Smooth muscle cell (in vitro differentiated cells): ENCODE data around the gene TMEM45A. TPM values are rescaled to one million over a fixed set of nuclear protein-coding genes. Genes with fewer than 3 reads are reported as not detected.

Source experiments
- DNase-seq: peaks from one replicate; lab custom pipeline; 2025; ENCODE audit not compliant: unreplicated experiment; lab: John Stamatoyannopoulos, UW
- H2AFZ ChIP-seq: fragments of 200-600 bp; sonication (generic); 2 replicates; pipeline ENCODE4 v1.6.0; 2016; ENCODE audit warnings: antibody characterized with exemption, low read depth, mild to moderate bottlenecking
- H3F3A ChIP-seq: fragments of 200-600 bp; sonication (generic); 2 replicates; pipeline ENCODE4 v1.6.0; 2017; ENCODE audit warnings: antibody characterized with exemption, low read depth
- H3K27ac ChIP-seq: fragments of 200-600 bp; sonication (generic); 2 replicates; pipeline ENCODE4 v1.5.1; 2016; ENCODE audit warnings: low read depth, mild to moderate bottlenecking
- H3K27me3 ChIP-seq: fragments of 200-600 bp; sonication (generic); 2 replicates; pipeline ENCODE4 v1.6.1; 2016; ENCODE audit warnings: low read depth, mild to moderate bottlenecking
- H3K36me3 ChIP-seq: fragments of 200-600 bp; sonication (generic); 2 replicates; pipeline ENCODE4 v1.5.1; 2016; ENCODE audit warnings: low read depth
- H3K4me1 ChIP-seq: fragments of 200-600 bp; sonication (generic); 2 replicates; pipeline ENCODE4 v1.5.1; 2016; ENCODE audit warnings: low read depth
- H3K4me2 ChIP-seq: fragments of 200-600 bp; sonication (generic); 2 replicates; pipeline ENCODE4 v1.6.0; 2016; ENCODE audit warnings: mild to moderate bottlenecking
- H3K4me3 ChIP-seq: fragments of 200-600 bp; sonication (generic); 2 replicates; pipeline ENCODE4 v1.5.1; 2016; ENCODE audit warnings: mild to moderate bottlenecking
- H3K79me2 ChIP-seq: fragments of 200-600 bp; sonication (generic); 2 replicates; pipeline ENCODE4 v1.6.0; 2016; ENCODE audit warnings: low read depth, mild to moderate bottlenecking
- H3K9ac ChIP-seq: fragments of 200-600 bp; sonication (generic); 2 replicates; pipeline ENCODE4 v1.6.0; 2016; ENCODE audit warnings: low read depth
- H3K9me3 ChIP-seq: fragments of 200-600 bp; sonication (generic); replicated peaks from 2 replicates; pipeline ENCODE4 v1.5.1; 2016; ENCODE audit warnings: low read depth
- H4K20me1 ChIP-seq: fragments of 200-600 bp; sonication (generic); 2 replicates; pipeline ENCODE4 v1.6.0; 2016; ENCODE audit warnings: low read depth
- WGBS: methylation state at CpG from one replicate; pipeline ENCODE4 v1.1.7; 2016; ENCODE audit warnings: low lambda C conversion rate; 5-methylcytosine and 5-hydroxymethylcytosine counted together
- polyA plus RNA-seq: library from polyadenylated mRNA; unstranded; fragments of >200 nt; fragmentation: Nextera tagmentation; extraction: Ambion mirVana; gene quantifications from 2 replicates; pipeline ENCODE4 v1.2.1, GENCODE V29; 2016
- total RNA-seq: library from RNA; depleted of rRNA; stranded (reverse); fragments of >200 nt; gene quantifications from 2 replicates; pipeline ENCODE4 v1.2.3, GENCODE V29; 2014
- TF ChIP-seq, protein P1 (sequence below): fragments of 200-600 bp; sonication (generic); IDR thresholded peaks from 2 replicates; pipeline ENCODE4 v1.5.1; 2017; ENCODE audit warnings: borderline replicate concordance, mild to moderate bottlenecking, antibody characterized with exemption; ENCODE audit not compliant: insufficient read depth, poor library complexity, severe bottlenecking

Gene TMEM45A
- total and polyA plus RNA-seq, 2 experiments from 2014 or later, result 209 to 280 TPM

GRCh38 chr3:100449214-100449613, 43.2 kb upstream of the TMEM45A start:
- TF ChIP-seq, protein P1, sequence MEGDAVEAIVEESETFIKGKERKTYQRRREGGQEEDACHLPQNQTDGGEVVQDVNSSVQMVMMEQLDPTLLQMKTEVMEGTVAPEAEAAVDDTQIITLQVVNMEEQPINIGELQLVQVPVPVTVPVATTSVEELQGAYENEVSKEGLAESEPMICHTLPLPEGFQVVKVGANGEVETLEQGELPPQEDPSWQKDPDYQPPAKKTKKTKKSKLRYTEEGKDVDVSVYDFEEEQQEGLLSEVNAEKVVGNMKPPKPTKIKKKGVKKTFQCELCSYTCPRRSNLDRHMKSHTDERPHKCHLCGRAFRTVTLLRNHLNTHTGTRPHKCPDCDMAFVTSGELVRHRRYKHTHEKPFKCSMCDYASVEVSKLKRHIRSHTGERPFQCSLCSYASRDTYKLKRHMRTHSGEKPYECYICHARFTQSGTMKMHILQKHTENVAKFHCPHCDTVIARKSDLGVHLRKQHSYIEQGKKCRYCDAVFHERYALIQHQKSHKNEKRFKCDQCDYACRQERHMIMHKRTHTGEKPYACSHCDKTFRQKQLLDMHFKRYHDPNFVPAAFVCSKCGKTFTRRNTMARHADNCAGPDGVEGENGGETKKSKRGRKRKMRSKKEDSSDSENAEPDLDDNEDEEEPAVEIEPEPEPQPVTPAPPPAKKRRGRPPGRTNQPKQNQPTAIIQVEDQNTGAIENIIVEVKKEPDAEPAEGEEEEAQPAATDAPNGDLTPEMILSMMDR, result no peak
- Histone ChIP-seq H3K27ac (no peak overlapping the region), H2AFZ (no peak overlapping the region), H3K9ac (no peak overlapping the region), H3K4me3 (no peak overlapping the region), H4K20me1 (no peaks in the 10 kb centered on the region), H3K4me2 (no peak overlapping the region), H3K79me2 (no peaks in the 10 kb centered on the region), H3K27me3 (no peaks in the 10 kb centered on the region), H3K9me3 (no peaks in the 10 kb centered on the region), H3K36me3 (no peaks in the 10 kb centered on the region), H3K4me1 (no peaks in the 10 kb centered on the region), H3F3A (no peaks in the 10 kb centered on the region)
- 46% methylated on average over 2 of the region's 2 CpGs for WGBS
- DNase-seq, result no peak

GRCh38 chr3:100454677-100455076, 37.7 kb upstream of the TMEM45A start:
- no peak for DNase-seq

GRCh38 chr3:100455841-100456550, 36.4 kb upstream of the TMEM45A start:
- H3K4me1 ChIP-seq, result no peaks in the 10 kb centered on the region
- 90% methylated on average over 2 of the region's 2 CpGs for WGBS

More at GRCh38 chr3:100454677-100455076, 37.7 kb upstream of the TMEM45A start:
- Histone ChIP-seq H3K9me3 (no peaks in the 10 kb centered on the region), H3K79me2 (no peaks in the 10 kb centered on the region), H2AFZ (no peak overlapping the region), H3K4me2 (no peak overlapping the region), H3K9ac (no peak overlapping the region), H3K27ac (no peak overlapping the region), H3K4me1 (no peaks in the 10 kb centered on the region), H3F3A (no peaks in the 10 kb centered on the region), H3K27me3 (no peaks in the 10 kb centered on the region), H4K20me1 (no peaks in the 10 kb centered on the region), H3K36me3 (no peaks in the 10 kb centered on the region), H3K4me3 (no peak overlapping the region)
- TF ChIP-seq, protein P1, result no peak
- 75% methylated on average over 4 of the region's 4 CpGs for WGBS

More at GRCh38 chr3:100455841-100456550, 36.4 kb upstream of the TMEM45A start:
- H3K9ac ChIP-seq, result no peak overlapping the region
- H2AFZ ChIP-seq, result no peak overlapping the region
- H3K36me3 ChIP-seq, result no peaks in the 10 kb centered on the region
- TF ChIP-seq, protein P1, result no peak
- H3K27me3 ChIP-seq, result no peaks in the 10 kb centered on the region
- no peak overlapping the region for H3K27ac ChIP-seq
- no peaks in the 10 kb centered on the region for H3K9me3 ChIP-seq
- H3K4me2 ChIP-seq, result no peak overlapping the region
- no peaks in the 10 kb centered on the region for H3K79me2 ChIP-seq
- no peaks in the 10 kb centered on the region for H3F3A ChIP-seq
- H4K20me1 ChIP-seq, result no peaks in the 10 kb centered on the region
- no peak overlapping the region for H3K4me3 ChIP-seq
- DNase-seq, result no peak
